SW 1271 (cell line): ENCODE measurements around the gene GRIN1.
"Not testable (repeated sequence)": the region's sequence is repeated elsewhere in the genome, so short reads cannot be mapped to it uniquely, and the experiment has no call there.

Source experiments
- DNase-seq, 2 experiments: peaks; one replicate each; lab custom pipeline; 2025; lab: John Stamatoyannopoulos, UW

GRIN1 gene

GRCh38 chr9:137128862-137129455 is 10.0 kb upstream of the GRIN1 start:
- DNase-seq = no peak

- DNase-seq = peak; percentile 90
Observed at GRCh38 chr9:137129456-137130175, 9.3 kb upstream of the GRIN1 start.

- DNase-seq = no peak
Observed at GRCh38 chr9:137130176-137130755, 8.7 kb upstream of the GRIN1 start.

DNA sequence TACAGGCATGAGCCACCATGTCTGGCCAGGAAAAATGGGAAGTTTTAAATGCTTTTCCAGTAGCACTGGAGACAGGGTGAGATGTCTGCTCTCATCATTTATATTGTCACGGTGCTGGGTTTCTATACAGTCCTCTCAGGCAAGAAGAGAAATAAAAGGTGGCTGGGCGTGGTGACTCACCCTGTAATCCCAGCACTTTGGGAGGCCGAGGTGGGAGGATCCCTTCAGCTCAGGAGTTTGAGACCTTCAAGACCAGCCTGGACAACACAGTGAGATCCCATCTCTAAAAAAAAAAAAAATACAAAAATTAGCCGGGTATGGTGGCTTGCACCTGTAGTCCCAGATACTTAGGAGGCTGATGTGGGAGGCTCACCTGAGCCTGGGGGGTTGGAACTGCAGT is 4.8 kb upstream of the GRIN1 start:
- DNase-seq = no peak

DNA sequence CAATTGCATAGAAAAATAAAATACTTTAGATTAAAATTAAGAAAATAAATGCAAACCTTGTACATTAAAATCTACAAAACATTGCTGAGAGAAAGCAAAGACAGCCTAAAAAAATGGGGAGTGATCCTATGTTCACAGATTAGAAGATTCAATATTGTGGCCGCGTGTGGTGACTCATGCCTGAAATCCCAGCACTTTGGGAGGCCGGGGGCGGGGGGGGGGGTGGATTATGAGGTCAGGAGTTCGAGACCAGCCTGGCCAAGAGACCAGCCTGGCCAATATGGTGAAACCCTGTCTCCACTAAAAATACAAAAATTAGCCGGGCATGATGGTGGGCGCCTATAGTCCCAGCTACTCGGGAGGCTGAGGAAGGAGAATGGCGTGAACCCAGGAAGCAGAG is 3.8 kb upstream of the GRIN1 start:
- not testable (repeated sequence) for DNase-seq

DNA sequence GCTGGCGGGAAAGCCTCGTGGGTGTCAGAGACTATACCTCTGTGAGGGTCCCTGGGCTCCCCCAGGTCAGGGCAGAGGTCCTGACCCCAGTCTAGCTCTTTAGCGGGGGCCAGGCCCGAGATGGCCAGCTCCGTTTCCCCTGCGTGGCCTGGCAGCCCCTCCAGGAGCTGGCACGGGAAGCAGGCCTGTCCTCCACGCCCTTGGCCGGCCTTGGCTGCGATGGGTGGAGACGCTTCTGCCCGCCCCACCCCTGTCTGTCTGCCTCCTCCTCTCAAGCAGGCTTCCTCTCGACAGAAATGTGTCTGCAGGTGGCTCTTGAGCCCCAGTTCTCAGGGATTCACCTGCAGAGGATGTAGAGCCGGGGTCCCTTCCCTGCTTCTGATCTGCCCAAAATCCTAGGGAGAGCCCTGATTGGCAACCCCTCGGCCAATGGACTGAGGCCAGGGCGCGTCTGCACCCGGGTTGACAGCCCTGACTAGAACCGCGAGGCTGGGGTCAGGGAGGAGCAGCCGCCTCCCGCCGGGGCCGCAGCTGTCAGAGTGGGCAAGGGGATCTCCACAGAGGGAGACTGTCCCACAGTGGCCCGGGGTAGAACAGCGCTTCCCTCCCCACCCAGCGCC is 2.6 kb upstream of the GRIN1 start:
- DNase-seq = no peak

GRCh38 chr9:137136881-137137607 is 1.9 kb upstream of the GRIN1 start:
- DNase-seq = no peak

- peak in 1 of 2 experiments; percentile 47 for DNase-seq
Observed at GRCh38 chr9:137138058-137138721, 764 bp upstream of the GRIN1 start.

DNA sequence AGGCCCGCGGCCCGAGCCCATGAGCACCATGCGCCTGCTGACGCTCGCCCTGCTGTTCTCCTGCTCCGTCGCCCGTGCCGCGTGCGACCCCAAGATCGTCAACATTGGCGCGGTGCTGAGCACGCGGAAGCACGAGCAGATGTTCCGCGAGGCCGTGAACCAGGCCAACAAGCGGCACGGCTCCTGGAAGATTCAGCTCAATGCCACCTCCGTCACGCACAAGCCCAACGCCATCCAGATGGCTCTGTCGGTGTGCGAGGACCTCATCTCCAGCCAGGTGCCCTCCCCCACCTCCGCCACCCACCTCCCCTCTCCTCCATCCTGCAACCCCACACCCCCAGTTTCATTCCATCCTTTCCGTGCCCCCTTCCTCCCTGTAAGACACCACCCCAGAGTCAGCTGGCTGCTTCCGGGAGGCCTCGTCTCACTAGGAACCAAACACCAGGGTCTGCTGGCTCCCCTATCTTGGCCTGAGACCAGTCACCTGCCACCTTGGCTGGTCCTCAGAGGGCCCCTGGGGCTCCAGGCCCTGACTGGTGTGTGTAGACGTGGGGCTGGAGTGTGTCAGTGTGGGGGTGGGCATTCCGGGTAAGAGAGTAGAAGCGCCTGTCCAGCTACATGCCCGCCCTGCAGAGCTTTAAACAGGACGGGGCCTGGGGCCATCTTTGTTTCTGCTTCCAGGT is 655 bp downstream of the GRIN1 start:
- no peak for DNase-seq

DNA sequence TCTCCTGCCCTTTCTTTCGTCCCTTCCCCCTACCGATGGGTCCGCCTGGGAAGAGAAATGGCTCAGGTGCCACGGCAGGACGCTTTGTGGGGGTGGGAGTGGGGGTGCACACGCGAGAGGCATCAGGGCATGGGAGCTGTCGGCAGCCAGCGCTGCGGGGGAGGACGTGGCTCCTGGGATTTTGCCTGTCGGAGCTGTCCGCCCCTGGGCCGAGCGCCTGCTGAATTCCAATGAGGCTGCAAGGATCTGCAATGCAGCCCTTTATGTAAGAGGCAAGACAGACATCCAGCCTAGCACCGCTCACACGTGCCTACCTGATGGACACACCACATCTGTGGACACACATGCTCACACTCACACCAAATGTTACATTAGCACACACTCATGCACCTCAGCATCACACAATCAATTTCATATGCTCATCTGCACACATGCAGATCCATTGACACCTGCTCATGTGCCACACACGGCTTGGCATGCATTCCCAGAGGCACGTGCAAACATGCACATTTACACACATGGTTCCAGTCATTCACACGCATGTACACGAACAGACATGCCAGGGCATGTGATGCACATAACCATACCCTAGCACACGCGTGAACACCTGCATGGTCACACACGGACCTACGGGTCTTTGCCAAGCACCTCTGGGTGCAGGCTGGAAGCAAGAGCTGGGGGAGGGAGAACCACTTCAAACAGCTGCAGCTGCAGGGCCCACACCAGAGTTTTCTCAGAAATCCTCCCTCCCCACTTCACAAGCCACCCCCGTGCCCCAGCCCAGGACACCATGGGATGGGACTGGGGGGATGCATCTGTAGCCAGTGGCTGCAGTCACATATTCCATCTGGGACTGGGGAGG is 1.4 kb downstream of the GRIN1 start:
- no peak for DNase-seq

GRCh38 chr9:137141050-137141810 is 2.3 kb downstream of the GRIN1 start:
- DNase-seq = no peak

DNA sequence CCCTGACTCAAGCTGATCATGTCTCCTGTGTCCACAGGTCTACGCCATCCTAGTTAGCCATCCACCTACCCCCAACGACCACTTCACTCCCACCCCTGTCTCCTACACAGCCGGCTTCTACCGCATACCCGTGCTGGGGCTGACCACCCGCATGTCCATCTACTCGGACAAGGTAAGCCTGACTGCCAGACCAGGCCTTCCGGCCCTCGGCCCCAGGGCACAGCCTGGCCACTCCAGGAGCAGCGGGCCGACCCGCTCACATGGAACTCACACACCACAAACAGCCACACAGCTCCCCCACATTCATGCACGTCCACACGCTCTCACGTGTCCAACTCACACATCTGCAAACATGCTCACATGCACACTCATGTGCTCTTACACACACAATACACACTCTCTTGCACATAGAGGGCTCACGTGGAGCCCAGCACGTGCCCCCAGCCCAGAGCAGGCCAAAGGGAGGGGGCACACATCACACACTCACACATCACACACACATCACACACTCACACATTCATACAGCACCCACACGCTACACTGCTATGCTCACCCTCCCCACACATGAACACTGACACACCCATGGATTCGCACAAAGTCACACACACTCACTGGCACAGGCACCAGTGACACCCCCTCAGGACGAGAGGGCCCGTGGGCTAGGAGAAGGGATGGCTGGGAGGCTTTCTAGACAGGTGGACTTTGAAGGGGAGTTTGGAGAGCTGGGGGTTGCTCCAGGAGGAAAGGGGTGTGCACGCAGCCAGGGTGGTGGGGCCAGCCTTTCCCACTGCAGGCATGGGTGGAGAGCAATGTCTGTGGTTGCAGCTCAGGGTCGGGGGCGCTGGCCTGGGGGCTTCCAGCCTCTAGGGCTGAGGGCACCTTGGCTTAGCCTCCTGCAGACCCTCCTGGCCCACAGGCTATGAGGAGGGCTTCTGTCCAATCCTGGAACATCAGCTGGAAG is 3.3 kb downstream of the GRIN1 start:
- no peak for DNase-seq

DNA sequence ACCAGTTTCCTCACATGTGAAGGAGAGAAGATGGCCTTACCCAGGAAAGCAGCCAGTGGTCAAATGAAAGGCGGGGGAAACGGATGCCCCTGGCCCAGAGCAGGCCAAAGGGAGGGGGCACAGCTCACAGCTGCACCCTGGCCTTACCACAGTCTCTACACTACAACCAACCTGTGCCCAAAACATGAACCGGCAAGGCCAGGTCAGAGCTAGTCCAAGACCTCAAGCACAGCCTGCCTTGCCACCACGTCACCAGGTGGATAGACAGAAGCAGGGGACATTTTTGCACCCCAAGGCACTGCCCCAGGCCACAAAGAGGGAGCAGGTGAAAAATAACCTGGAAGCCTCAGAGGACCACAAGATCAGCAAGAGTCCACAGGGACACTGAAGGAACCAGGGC is 4.5 kb downstream of the GRIN1 start:
- DNase-seq = no peak

DNA sequence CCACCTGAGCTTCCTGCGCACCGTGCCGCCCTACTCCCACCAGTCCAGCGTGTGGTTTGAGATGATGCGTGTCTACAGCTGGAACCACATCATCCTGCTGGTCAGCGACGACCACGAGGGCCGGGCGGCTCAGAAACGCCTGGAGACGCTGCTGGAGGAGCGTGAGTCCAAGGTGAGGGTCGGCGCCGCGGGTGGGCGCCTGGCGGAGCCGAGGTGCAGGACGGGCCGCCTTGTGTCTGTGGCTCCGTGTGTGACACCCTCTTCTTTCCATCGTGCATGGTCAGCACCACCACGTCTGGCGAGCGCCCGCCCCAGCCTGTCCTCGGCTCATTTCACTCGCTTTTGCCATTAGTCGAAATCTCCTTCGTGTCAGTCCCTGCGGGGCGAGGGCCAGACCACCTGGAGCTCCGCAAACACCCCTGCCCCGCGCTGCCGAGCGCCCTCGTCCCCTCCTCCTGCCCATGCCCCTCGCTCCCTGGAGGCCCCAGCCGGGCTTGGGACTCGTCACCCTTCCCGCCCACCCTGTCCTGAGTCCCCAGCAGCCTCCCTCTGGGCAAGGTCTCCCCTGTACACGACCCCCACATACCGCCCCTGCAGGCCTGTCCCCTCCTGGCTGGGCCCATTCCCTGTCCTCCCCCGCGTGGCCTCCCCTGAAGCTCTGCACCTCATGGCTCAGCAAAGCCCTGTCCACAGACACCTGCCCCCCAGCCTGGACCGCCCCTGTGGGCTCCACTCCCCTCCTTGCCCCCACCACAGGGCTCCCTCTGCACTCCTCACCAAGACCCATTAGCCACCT is 7.0 kb downstream of the GRIN1 start:
- no peak for DNase-seq

DNA sequence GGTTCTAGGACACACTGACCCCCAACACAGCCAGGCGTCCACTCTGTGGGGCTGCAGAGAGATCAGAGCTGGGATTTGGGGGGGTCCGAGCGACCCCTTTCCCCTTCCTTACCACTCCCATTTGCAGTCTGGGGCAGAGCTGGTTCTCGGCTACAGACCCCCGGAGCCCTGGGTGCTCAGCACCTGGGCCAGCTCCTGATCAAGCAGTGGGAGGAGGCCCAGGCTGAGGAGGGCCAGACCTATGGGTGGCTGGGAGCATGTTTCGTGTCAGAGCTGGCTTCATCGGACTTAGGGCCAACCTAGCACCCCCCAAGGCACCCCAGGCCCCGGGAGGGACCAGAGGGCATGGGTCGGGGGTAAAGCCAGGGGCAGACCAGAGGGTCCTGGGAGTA is 7.6 kb downstream of the GRIN1 start:
- no peak for DNase-seq

- no peak for DNase-seq
Observed at GRCh38 chr9:137147091-137147792, 8.3 kb downstream of the GRIN1 start.

DNA sequence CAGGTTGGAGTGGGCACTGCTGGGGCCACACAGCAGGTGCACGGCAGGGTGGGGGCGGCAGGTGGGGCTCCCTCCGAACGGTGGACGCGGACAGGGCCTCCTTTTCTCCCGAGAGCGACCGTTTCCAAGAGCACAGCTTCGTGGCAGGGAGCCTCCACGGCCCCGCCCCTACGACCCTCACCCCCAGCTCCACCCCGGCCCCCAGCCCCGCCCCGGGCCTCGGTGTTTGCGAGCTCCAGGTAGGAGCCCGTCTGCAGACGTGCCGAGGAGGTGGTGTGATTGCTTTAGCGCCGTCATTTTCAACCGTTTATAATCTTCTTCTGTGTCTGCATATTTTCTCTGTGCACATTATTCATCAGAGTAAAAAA is 8.8 kb downstream of the GRIN1 start:
- DNase-seq = no peak
